Fibroblast of lung (primary cell): Measurements from ENCODE around the gene ARHGAP6. TPM values are rescaled to one million over a fixed set of nuclear protein-coding genes. Genes with fewer than 3 reads are reported as not detected.

Experiments
- DNase-seq, 2 donors: peaks; one replicate each; pipeline versions ENCODE4 v3.0.0 to v3.0.0-alpha.2; 2010; ENCODE audit warnings: low read depth in 2 of 2
- H2AFZ ChIP-seq: 2 replicates; pipeline ENCODE4 v1.5.1; 2012; ENCODE audit warnings: low read length, control low read depth, inconsistent platforms
- H3K27ac ChIP-seq: 2 replicates; pipeline ENCODE4 v1.5.1; 2011; ENCODE audit warnings: low read length, control low read depth; ENCODE audit not compliant: insufficient read depth
- H3K27me3 ChIP-seq: 2 replicates; pipeline ENCODE4 v1.5.1; 2011; ENCODE audit warnings: mild to moderate bottlenecking, low read length; ENCODE audit not compliant: control insufficient read depth, insufficient read depth
- H3K36me3 ChIP-seq: 2 replicates; pipeline ENCODE4 v1.5.1; 2011; ENCODE audit warnings: low read length; ENCODE audit not compliant: control insufficient read depth, insufficient read depth
- H3K4me1 ChIP-seq: 2 replicates; pipeline ENCODE4 v1.5.1; 2011; ENCODE audit warnings: low read length; ENCODE audit not compliant: control insufficient read depth, insufficient read depth; ENCODE audit errors: extremely low read depth
- H3K4me2 ChIP-seq: 2 replicates; pipeline ENCODE4 v1.5.1; 2011; ENCODE audit warnings: low read length, control low read depth; ENCODE audit not compliant: insufficient read depth; ENCODE audit errors: extremely low read depth
- H3K4me3 ChIP-seq, 4 experiments: fragments of 200-600 bp in 1 of 4; sonication (generic) in 1 of 4; replicated peaks in 1 of 4; 2 replicates each; pipeline ENCODE4 v1.5.1; 2011 to 2016; ENCODE audit warnings: low read length in 4 of 4, low read depth in 3 of 4, mild to moderate bottlenecking in 3 of 4, control low read depth in 2 of 4, inconsistent platforms in 1 of 4, mixed read lengths in 1 of 4; ENCODE audit not compliant: insufficient read depth in 1 of 4; ENCODE audit errors: control extremely low read depth in 1 of 4
- H3K79me2 ChIP-seq: 2 replicates; pipeline ENCODE4 v1.5.1; 2012; ENCODE audit warnings: mild to moderate bottlenecking, low read length, inconsistent platforms; ENCODE audit not compliant: control insufficient read depth, insufficient read depth
- H3K9ac ChIP-seq: 2 replicates; pipeline ENCODE4 v1.5.1; 2011; ENCODE audit warnings: mild to moderate bottlenecking, low read length, control low read depth; ENCODE audit not compliant: insufficient read depth
- H3K9me3 ChIP-seq: 2 replicates; pipeline ENCODE4 v1.5.1; 2012; ENCODE audit warnings: low read depth, low read length; ENCODE audit not compliant: control insufficient read depth, insufficient read depth
- H4K20me1 ChIP-seq: 2 replicates; pipeline ENCODE4 v1.5.1; 2011; ENCODE audit warnings: low read length; ENCODE audit not compliant: control insufficient read depth, insufficient read depth; ENCODE audit errors: extremely low read depth
- CTCF ChIP-seq, 2 donors: IDR thresholded peaks in 1 of 2; conservative IDR thresholded peaks in 1 of 2; 1 replicate in 1 of 2; 2 replicates in 1 of 2; pipeline ENCODE4 v1.5.1; 2011 to 2012; ENCODE audit warnings: low read length in 2 of 2, control low read depth in 1 of 2, inconsistent platforms in 1 of 2, low read depth in 1 of 2, mild to moderate bottlenecking in 1 of 2
- EZH2 ChIP-seq: IDR thresholded peaks from 2 replicates; pipeline ENCODE4 v1.5.1; 2012; ENCODE audit warnings: low read length, control low read depth, mild to moderate bottlenecking; ENCODE audit errors: missing control alignments
- polyA plus RNA-seq, 2 donors: library from polyadenylated mRNA; depleted of rRNA in 1 of 2; stranded (reverse) in 1 of 2; unstranded in 1 of 2; fragments of >200 nt; gene quantifications; 2 replicates each; pipeline ENCODE4 v1.2.1, GENCODE V29; 2011 to 2012; ENCODE audit warnings: missing spikeins in 1 of 2
- total RNA-seq: library from RNA; depleted of rRNA; stranded (reverse); fragments of >200 nt; gene quantifications from 2 replicates; pipeline ENCODE4 v1.2.1, GENCODE V29; 2014

ARHGAP6 gene
- total and polyA plus RNA-seq, 2 donors (not counting 1 experiment from before 2014, with no cell fraction given), result 5.9 to 11.7 TPM

GRCh38 chrX:11540532-11541377, 125.0 kb downstream of the ARHGAP6 start:
- Histone ChIP-seq H4K20me1 (peaks cover 2% of the 10 kb centered on the region), H3K36me3 (no peaks in the 10 kb centered on the region), H3K4me2 (no peak overlapping the region), H3K4me3 (no peak overlapping the region), H3K9ac (no peak overlapping the region), H3K4me1 (no peaks in the 10 kb centered on the region), H2AFZ (no peak overlapping the region), H3K27me3 (no peaks in the 10 kb centered on the region), H3K79me2 (no peaks in the 10 kb centered on the region), H3K9me3 (no peaks in the 10 kb centered on the region), H3K27ac (no peak overlapping the region)
- peak in 1 of 2 donors; percentile 65 for DNase-seq
- TF ChIP-seq CTCF (conservative IDR thresholded peaks at IDR 0.05 in 1 of 2, IDR thresholded peaks at IDR 0.05 in 1 of 2; ENCODE audit: low read depth in 1 of 2, low read length in 2 of 2) (peak; percentile 28 to 32), EZH2 (no peak)

GRCh38 chrX:11537141-11537540, 128.6 kb downstream of the ARHGAP6 start:
- H3K4me3 ChIP-seq, result no peak overlapping the region
- H4K20me1 ChIP-seq, result no peaks in the 10 kb centered on the region
- H3K4me1 ChIP-seq, result peaks cover 3% of the 10 kb centered on the region
- no peaks in the 10 kb centered on the region for H3K79me2 ChIP-seq
- H2AFZ ChIP-seq, result no peak overlapping the region
- no peak overlapping the region for H3K9ac ChIP-seq
- H3K36me3 ChIP-seq, result no peaks in the 10 kb centered on the region
- no peak overlapping the region for H3K27ac ChIP-seq
- no peaks in the 10 kb centered on the region for H3K9me3 ChIP-seq
- TF ChIP-seq EZH2, result no peak
- no peak for TF ChIP-seq CTCF (conservative IDR thresholded peaks at IDR 0.05 in 1 of 2, IDR thresholded peaks at IDR 0.05 in 1 of 2; ENCODE audit: low read depth in 1 of 2, low read length in 2 of 2)
- no peaks in the 10 kb centered on the region for H3K27me3 ChIP-seq
- H3K4me2 ChIP-seq, result no peak overlapping the region
- no peak for DNase-seq

GRCh38 chrX:11535156-11535919, 130.4 kb downstream of the ARHGAP6 start:
- no peaks in the 10 kb centered on the region for H3K9me3 ChIP-seq
- peaks cover 3% of the 10 kb centered on the region for H3K4me1 ChIP-seq
- no peak overlapping the region for H2AFZ ChIP-seq
- TF ChIP-seq EZH2 (no peak), CTCF (conservative IDR thresholded peaks at IDR 0.05 in 1 of 2, IDR thresholded peaks at IDR 0.05 in 1 of 2; ENCODE audit: low read depth in 1 of 2, low read length in 2 of 2) (no peak)
- H4K20me1 ChIP-seq, result no peaks in the 10 kb centered on the region
- H3K27me3 ChIP-seq, result no peaks in the 10 kb centered on the region
- H3K4me3 ChIP-seq, result no peak overlapping the region
- DNase-seq, result no peak
- no peak overlapping the region for H3K4me2 ChIP-seq
- no peak overlapping the region for H3K27ac ChIP-seq
- H3K9ac ChIP-seq, result no peak overlapping the region
- H3K36me3 ChIP-seq, result no peaks in the 10 kb centered on the region
- H3K79me2 ChIP-seq, result no peaks in the 10 kb centered on the region
